HepG2 (cell line): ENCODE measurements around the gene RGS10.

Source experiments
- CEBPB ChIP-seq: IDR thresholded peaks from 2 replicates; pipeline ENCODE4 v1.6.1; 2011; ENCODE audit warnings: low read depth, low read length, improper control_type of control experiment, borderline replicate concordance
- CTCF ChIP-seq: sonication (generic); formaldehyde crosslinking; IDR thresholded peaks from 2 replicates; pipeline ENCODE4 v1.5.0; 2020; ENCODE audit warnings: mild to moderate bottlenecking, missing genetic modification reagents, moderate library complexity
- DNMT1 ChIP-seq: sonication (generic); formaldehyde crosslinking; IDR thresholded peaks from 2 replicates; pipeline ENCODE4 v1.5.1; 2020; ENCODE audit warnings: mild to moderate bottlenecking, missing genetic modification reagents
- NRL ChIP-seq: sonication (generic); formaldehyde crosslinking; IDR thresholded peaks from 2 replicates; pipeline ENCODE4 v1.5.0; 2020; ENCODE audit warnings: missing genetic modification reagents, mild to moderate bottlenecking, moderate library complexity, borderline replicate concordance
- POLR2A ChIP-seq, 2 experiments: IDR thresholded peaks; 2 replicates each; pipeline ENCODE4 v1.6.1; 2011; ENCODE audit warnings: low read depth in 2 of 2, low read length in 2 of 2, mild to moderate bottlenecking in 1 of 2, moderate library complexity in 1 of 2; ENCODE audit not compliant: insufficient read depth in 1 of 2
- RAD21 ChIP-seq: fragments of 450-650 bp; formaldehyde crosslinking; IDR thresholded peaks from 2 replicates; pipeline ENCODE4 v1.5.0; 2020; ENCODE audit warnings: mild to moderate bottlenecking
- REXO4 ChIP-seq: sonication (generic); formaldehyde crosslinking; IDR thresholded peaks from 2 replicates; pipeline ENCODE4 v1.8.0; 2022; ENCODE audit warnings: missing genetic modification reagents, mild to moderate bottlenecking, borderline replicate concordance
- SMAD3 ChIP-seq: sonication (generic); formaldehyde crosslinking; IDR thresholded peaks from 2 replicates; pipeline ENCODE4 v1.4.0; 2020; ENCODE audit warnings: missing genetic modification reagents
- ZNF138 ChIP-seq: sonication (generic); formaldehyde crosslinking; IDR thresholded peaks from 2 replicates; pipeline ENCODE4 v1.5.0; 2020; ENCODE audit warnings: mild to moderate bottlenecking, low read depth, missing genetic modification reagents
- ZNF264 ChIP-seq: sonication (generic); formaldehyde crosslinking; IDR thresholded peaks from 2 replicates; pipeline ENCODE4 v1.4.0; 2020; ENCODE audit warnings: missing genetic modification reagents
- ZNF431 ChIP-seq: sonication (generic); formaldehyde crosslinking; IDR thresholded peaks from 2 replicates; pipeline ENCODE4 v1.9.0; 2022; ENCODE audit warnings: missing genetic modification reagents, low read depth, mild to moderate bottlenecking, borderline replicate concordance
- ZNF737 ChIP-seq: sonication (generic); formaldehyde crosslinking; IDR thresholded peaks from 2 replicates; pipeline ENCODE4 v1.5.0; 2020; ENCODE audit warnings: missing genetic modification reagents, mild to moderate bottlenecking, borderline replicate concordance

- TF ChIP-seq SMAD3 (CRISPR knock-in tag) (no peak), CTCF (CRISPR knock-in tag) (no peak), POLR2A (IDR thresholded peaks at IDR 0.05; ENCODE audit: insufficient read depth in 1 of 2, low read depth in 2 of 2, low read length in 2 of 2) (no peak), ZNF264 (CRISPR knock-in tag) (no peak), REXO4 (CRISPR knock-in tag) (no peak), ZNF138 (no peak), RAD21 (CRISPR knock-in tag) (no peak), ZNF737 (CRISPR knock-in tag) (no peak), ZNF431 (CRISPR knock-in tag) (no peak), CEBPB (no peak), NRL (CRISPR knock-in tag) (no peak), DNMT1 (no peak)
These were observed 1.5 kb downstream of the RGS10 start for GRCh38 chr10:119541046-119541445.
